Naive thymus-derived CD4-positive, alpha-beta T cell (primary cell): ENCODE measurements around the gene ZBP1. TPM values are rescaled to one million over a fixed set of nuclear protein-coding genes. Genes with fewer than 3 reads are reported as not detected.
A peak's percentile ranks its signal among the peaks of the same experiment; 100 is the strongest.

Experiments used
- ATAC-seq: fragments of 150-1000 bp; cut with Tn5 transposase; 2 replicates; pipeline ENCODE4 v1.10.0; 2021; ENCODE audit warnings: mild to moderate bottlenecking, moderate library complexity
- CTCF ChIA-PET: fragments of 350-600 bp; sonication (Branson Sonifier 250); formaldehyde crosslinking; loops from one replicate; lab custom pipeline; 2021; ENCODE audit warnings: antibody characterized with exemption; lab: Charles Lee
- POLR2A ChIA-PET: fragments of 350-600 bp; sonication (Branson Sonifier 250); formaldehyde crosslinking; loops from one replicate; lab custom pipeline; 2021; ENCODE audit warnings: antibody characterized with exemption, inconsistent platforms; lab: Charles Lee
- DNase-seq, 9 donors: peaks; one replicate each; pipeline versions ENCODE4 v3.0.0 to v3.0.0-alpha.2; 2020 to 2022; ENCODE audit warnings: mixed read lengths in 1 of 9
- H3K27ac ChIP-seq: one replicate; pipeline ENCODE4 v1.7.0; 2013; ENCODE audit warnings: mild to moderate bottlenecking, low read depth, low read length, moderate library complexity
- H3K27me3 ChIP-seq, 2 donors: one replicate each; pipeline ENCODE4 v1.7.0; 2013; ENCODE audit warnings: low read length in 2 of 2, mild to moderate bottlenecking in 2 of 2, moderate library complexity in 2 of 2; ENCODE audit not compliant: control insufficient read depth in 2 of 2, insufficient read depth in 2 of 2
- H3K36me3 ChIP-seq, 3 experiments: 1 replicate in 2 of 3; 2 replicates in 1 of 3; pipeline ENCODE4 v1.7.0; 2013; ENCODE audit warnings: low read length in 3 of 3, mild to moderate bottlenecking in 3 of 3, moderate library complexity in 1 of 3; ENCODE audit not compliant: insufficient read depth in 3 of 3, control insufficient read depth in 2 of 3
- H3K4me1 ChIP-seq, 2 donors: one replicate each; pipeline ENCODE4 v1.7.0; 2013; ENCODE audit warnings: low read length in 2 of 2, mild to moderate bottlenecking in 2 of 2, moderate library complexity in 1 of 2; ENCODE audit not compliant: control insufficient read depth in 2 of 2, insufficient read depth in 2 of 2
- H3K4me3 ChIP-seq: 2 replicates; pipeline ENCODE4 v1.7.0; 2013; ENCODE audit warnings: mild to moderate bottlenecking, low read length
- H3K9me3 ChIP-seq, 3 experiments: 1 replicate in 2 of 3; 2 replicates in 1 of 3; pipeline ENCODE4 v1.7.0; 2013; ENCODE audit warnings: low read length in 3 of 3; ENCODE audit not compliant: control insufficient read depth in 2 of 3
- H3K27ac Mint-ChIP-seq, 9 donors: one replicate each; pipeline ENCODE4 v1.8.0; 2020 to 2022; ENCODE audit warnings: mixed read lengths in 9 of 9, mild to moderate bottlenecking in 8 of 9, moderate library complexity in 5 of 9, inconsistent platforms in 2 of 9
- H3K27me3 Mint-ChIP-seq, 5 donors: one replicate each; pipeline ENCODE4 v1.8.0; 2021 to 2022; ENCODE audit warnings: mixed read lengths in 5 of 5, mild to moderate bottlenecking in 1 of 5
- H3K36me3 Mint-ChIP-seq, 5 donors: one replicate each; pipeline ENCODE4 v1.8.0; 2020 to 2022; ENCODE audit warnings: mixed read lengths in 5 of 5, mild to moderate bottlenecking in 3 of 5, inconsistent platforms in 1 of 5
- H3K4me1 Mint-ChIP-seq, 7 donors: one replicate each; pipeline ENCODE4 v1.8.0; 2020 to 2022; ENCODE audit warnings: mixed read lengths in 7 of 7, mild to moderate bottlenecking in 3 of 7, inconsistent platforms in 1 of 7
- H3K4me3 Mint-ChIP-seq, 10 donors: one replicate each; pipeline ENCODE4 v1.8.0; 2020 to 2022; ENCODE audit warnings: mild to moderate bottlenecking in 10 of 10, mixed read lengths in 10 of 10, moderate library complexity in 6 of 10, inconsistent platforms in 2 of 10
- H3K9me3 Mint-ChIP-seq, 11 donors: one replicate each; pipeline ENCODE4 v1.8.0; 2020 to 2022; ENCODE audit warnings: mixed read lengths in 11 of 11, mild to moderate bottlenecking in 4 of 11, inconsistent platforms in 1 of 11, moderate library complexity in 1 of 11
- intact Hi-C, 2 donors: fragments of 100-400 bp; cut with micrococcal nuclease; formaldehyde crosslinking; loops; one replicate each; pipeline ENCODE4 v1.15.1; 2023
- polyA plus RNA-seq, 2 donors: library from polyadenylated mRNA; unstranded; fragments of 300-500 nt; fragmentation: Illumina TruSeq; gene quantifications; one replicate each; pipeline ENCODE4 v1.2.3, GENCODE V29; 2021
- total RNA-seq, 6 experiments: library from RNA in 5 of 6; stranded (reverse) in 5 of 6; gene quantifications; 1 replicate in 5 of 6; 2 replicates in 1 of 6; pipeline ENCODE4 v1.2.3 and lab custom pipeline; 2021 to 2026

Gene ZBP1
- total and polyA plus RNA-seq, 7 experiments from 2014 or later, result 5.9 to 27.9 (median 10.4) TPM

GRCh38 chr20:57666106-57666833 is 46.0 kb upstream of the ZBP1 start:
- Mint-ChIP-seq H3K27me3 (peaks cover 0 to 4% (median 0%) of the 10 kb centered on the region in 5 donors), H3K36me3 (no peaks in the 10 kb centered on the region), H3K4me1 (peaks cover 0 to 5% (median 0%) of the 10 kb centered on the region in 7 donors), H3K27ac (peak overlapping the region in 2 of 9 donors; percentile 15 to 16), H3K9me3 (no peaks in the 10 kb centered on the region), H3K4me3 (no peak overlapping the region)
- DNase-seq (no peak), ATAC-seq (no peak)
- POLR2A ChIA-PET, result no interaction called here
- CTCF ChIA-PET, result no interaction called here
- Histone ChIP-seq H3K27me3 (no peaks in the 10 kb centered on the region), H3K27ac (no peak overlapping the region), H3K4me1 (no peaks in the 10 kb centered on the region), H3K36me3 (no peaks in the 10 kb centered on the region), H3K4me3 (no peak overlapping the region), H3K9me3 (no peaks in the 10 kb centered on the region)
- intact Hi-C loops, result no loop called here

- DNase-seq, result no peak
- ChIA-PET CTCF (interaction anchor here (0.7 kb wide), 1 partner anchor 69 kb away, joined by 3 read pairs; no protein-coding TSS in a partner anchor), POLR2A (no interaction called here)
- peak overlapping the region in 3 of 9 donors; percentile 15 to 32 (median 30) for H3K27ac Mint-ChIP-seq
- peaks cover 0 to 2% (median 0%) of the 10 kb centered on the region in 11 donors for H3K9me3 Mint-ChIP-seq
- no peak overlapping the region for H3K4me3 ChIP-seq
- H3K4me1 Mint-ChIP-seq, result peaks cover 0 to 8% (median 0%) of the 10 kb centered on the region in 7 donors
- no peak overlapping the region for H3K4me3 Mint-ChIP-seq
- no peaks in the 10 kb centered on the region for H3K36me3 ChIP-seq
- intact Hi-C loops, result no loop called here
- no peak for ATAC-seq
- no peaks in the 10 kb centered on the region for H3K27me3 ChIP-seq
- H3K27ac ChIP-seq, result no peak overlapping the region
- H3K36me3 Mint-ChIP-seq, result no peaks in the 10 kb centered on the region
- H3K27me3 Mint-ChIP-seq, result no peaks in the 10 kb centered on the region
- H3K4me1 ChIP-seq, result no peaks in the 10 kb centered on the region
- no peaks in the 10 kb centered on the region for H3K9me3 ChIP-seq
Observed at GRCh38 chr20:57665589-57665971, 45.4 kb upstream of the ZBP1 start.

DNA sequence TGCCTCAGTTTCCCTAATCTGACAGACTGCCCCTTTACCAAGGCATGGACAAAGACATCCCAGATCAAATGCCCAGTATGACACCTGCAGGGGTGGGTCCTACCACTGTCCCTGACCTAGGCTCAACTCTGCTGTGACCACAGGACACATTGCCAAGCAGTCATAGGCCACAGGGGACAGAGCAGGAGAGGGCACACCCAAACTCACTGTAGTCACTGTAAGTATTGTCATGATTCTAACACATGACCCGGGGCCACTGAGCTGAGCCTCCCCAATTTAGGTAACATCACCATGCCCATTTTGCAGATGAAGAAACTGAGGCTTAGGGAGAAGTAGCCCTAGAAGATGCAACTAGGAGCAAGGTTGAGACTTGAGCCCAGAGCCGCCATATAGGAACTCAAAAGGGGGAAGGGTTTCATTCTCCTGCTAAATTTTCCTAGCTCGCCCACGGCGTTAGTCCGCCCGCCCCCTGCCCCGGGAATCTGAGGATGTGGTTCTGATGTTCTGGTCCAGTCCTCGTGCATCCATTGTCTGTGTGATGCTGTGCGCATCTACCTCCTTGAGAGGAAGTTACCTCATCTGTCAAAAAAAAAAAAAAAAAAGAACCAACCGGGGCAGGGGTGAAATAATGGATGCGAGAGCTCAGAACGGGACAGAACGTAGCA is 44.8 kb upstream of the ZBP1 start:
- H3K4me3 ChIP-seq, result no peak overlapping the region
- no peak overlapping the region for H3K27ac ChIP-seq
- ATAC-seq, result no peak
- H3K9me3 Mint-ChIP-seq, result peaks cover 0 to 7% (median 0%) of the 10 kb centered on the region in 11 donors
- intact Hi-C loops, result no loop called here
- no peaks in the 10 kb centered on the region for H3K27me3 Mint-ChIP-seq
- H3K4me1 ChIP-seq, result no peaks in the 10 kb centered on the region
- H3K4me1 Mint-ChIP-seq, result peaks cover 0 to 13% (median 0%) of the 10 kb centered on the region in 7 donors
- ChIA-PET CTCF (interaction anchor here (0.7 kb wide), 1 partner anchor 69 kb away, joined by 3 read pairs; no protein-coding TSS in a partner anchor), POLR2A (no interaction called here)
- H3K36me3 Mint-ChIP-seq, result no peaks in the 10 kb centered on the region
- H3K27ac Mint-ChIP-seq, result peak overlapping the region in 2 of 9 donors; percentile 30 to 32
- DNase-seq, result no peak
- no peak overlapping the region for H3K4me3 Mint-ChIP-seq
- H3K27me3 ChIP-seq, result no peaks in the 10 kb centered on the region
- no peaks in the 10 kb centered on the region for H3K9me3 ChIP-seq
- H3K36me3 ChIP-seq, result no peaks in the 10 kb centered on the region

DNA sequence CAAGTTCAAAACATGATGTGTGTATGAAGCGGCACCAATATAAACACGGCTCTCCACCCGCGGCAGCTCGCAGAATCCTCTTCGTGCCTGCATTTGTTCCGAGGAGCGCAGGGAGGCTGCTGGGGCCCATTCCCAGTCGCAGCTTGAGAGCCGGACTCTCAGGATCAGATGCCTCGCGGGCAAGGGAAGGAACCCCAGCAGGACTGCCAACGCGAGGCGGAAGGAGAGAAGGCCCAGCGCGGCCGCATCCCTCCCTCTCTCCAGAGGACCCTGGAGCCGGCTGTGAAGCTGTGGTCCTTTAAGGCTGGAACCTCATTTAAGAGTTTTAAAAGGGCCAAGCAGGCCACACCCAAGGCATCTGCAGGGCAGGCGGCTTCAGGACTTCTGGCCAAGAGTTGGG is 44.2 kb upstream of the ZBP1 start:
- no peak overlapping the region for H3K27ac ChIP-seq
- ChIA-PET CTCF (no interaction called here), POLR2A (no interaction called here)
- H3K4me3 ChIP-seq, result no peak overlapping the region
- H3K9me3 ChIP-seq, result no peaks in the 10 kb centered on the region
- DNase-seq (no peak), ATAC-seq (no peak)
- no peaks in the 10 kb centered on the region for H3K36me3 Mint-ChIP-seq
- H3K27ac Mint-ChIP-seq, result no peak overlapping the region
- no peaks in the 10 kb centered on the region for H3K36me3 ChIP-seq
- intact Hi-C loops, result no loop called here
- no peaks in the 10 kb centered on the region for H3K27me3 ChIP-seq
- no peaks in the 10 kb centered on the region for H3K27me3 Mint-ChIP-seq
- no peaks in the 10 kb centered on the region for H3K4me1 ChIP-seq
- H3K4me3 Mint-ChIP-seq, result no peak overlapping the region
- peaks cover 0 to 16% (median under 1%) of the 10 kb centered on the region in 7 donors for H3K4me1 Mint-ChIP-seq
- H3K9me3 Mint-ChIP-seq, result peaks cover 0 to 7% (median 0%) of the 10 kb centered on the region in 11 donors

DNA sequence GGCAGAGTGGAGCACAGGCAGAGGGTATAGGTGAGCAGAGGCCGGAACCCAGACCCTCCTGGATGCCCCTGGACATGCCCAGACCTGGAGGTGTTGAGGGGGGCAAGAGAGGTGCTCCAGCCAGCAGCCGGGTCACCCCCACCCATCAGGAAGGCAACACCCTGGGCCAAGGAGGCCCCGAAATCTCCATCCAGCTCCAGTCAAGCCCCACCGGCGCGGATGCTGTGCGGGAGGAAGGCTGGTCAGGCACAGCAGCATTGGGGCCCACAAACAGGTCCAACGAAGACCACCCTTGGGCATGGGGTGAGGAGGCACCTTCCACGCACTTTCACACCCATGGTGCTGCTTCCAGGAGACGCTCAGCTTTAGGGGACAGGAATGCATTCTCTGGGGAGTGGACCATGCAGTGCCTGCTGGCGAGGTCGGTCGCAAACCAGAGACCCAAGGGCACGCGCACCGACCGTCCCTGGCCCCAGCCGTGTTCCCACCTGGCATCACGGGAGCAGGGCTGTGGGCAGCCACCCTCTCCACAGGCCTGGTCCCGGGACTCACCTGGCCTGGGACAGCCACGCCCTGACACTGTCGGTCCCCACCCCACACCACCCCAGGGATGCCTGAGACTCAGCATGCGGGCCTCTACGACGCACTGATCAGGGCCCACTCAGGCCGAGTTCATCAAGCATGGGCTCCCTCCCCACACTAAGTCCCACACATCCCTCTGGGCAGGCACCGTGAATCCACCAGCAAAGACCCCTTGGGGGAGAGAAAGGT is 43.6 kb upstream of the ZBP1 start:
- Histone ChIP-seq H3K27me3 (no peaks in the 10 kb centered on the region), H3K36me3 (no peaks in the 10 kb centered on the region), H3K9me3 (no peaks in the 10 kb centered on the region), H3K4me1 (no peaks in the 10 kb centered on the region), H3K4me3 (no peak overlapping the region), H3K27ac (no peak overlapping the region)
- ChIA-PET CTCF (no interaction called here), POLR2A (no interaction called here)
- Mint-ChIP-seq H3K4me3 (no peak overlapping the region), H3K27ac (no peak overlapping the region), H3K27me3 (no peaks in the 10 kb centered on the region), H3K36me3 (no peaks in the 10 kb centered on the region), H3K9me3 (peaks cover 0 to 7% (median 0%) of the 10 kb centered on the region in 11 donors), H3K4me1 (peaks cover 0 to 21% (median 5%) of the 10 kb centered on the region in 7 donors)
- ATAC-seq (no peak), DNase-seq (no peak)
- intact Hi-C loops, result no loop called here

DNA sequence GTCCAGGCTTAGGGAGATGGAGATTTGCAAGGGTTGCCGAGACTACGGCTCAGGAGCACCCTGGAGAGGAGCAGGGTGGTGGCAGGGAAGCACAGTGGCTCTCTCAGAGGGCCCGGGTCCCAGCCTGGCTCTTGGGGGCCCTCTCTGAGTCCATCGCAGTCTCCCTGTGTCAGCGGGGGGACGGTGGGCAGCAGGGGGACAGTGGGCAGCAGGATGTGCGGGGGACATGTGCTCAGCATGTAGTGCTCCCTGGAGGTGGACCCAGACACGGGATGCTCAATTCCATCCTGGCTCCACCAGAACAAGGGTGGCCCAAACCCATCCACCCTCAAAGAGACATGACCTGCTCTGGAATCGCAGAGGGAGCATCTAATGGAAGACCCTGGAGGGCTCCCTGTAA is 43.0 kb upstream of the ZBP1 start:
- H3K36me3 ChIP-seq, result no peaks in the 10 kb centered on the region
- POLR2A ChIA-PET, result no interaction called here

More for the DNA sequence above, 43.0 kb upstream of the ZBP1 start:
- no peaks in the 10 kb centered on the region for H3K27me3 Mint-ChIP-seq
- H3K4me1 Mint-ChIP-seq, result peaks cover 2 to 24% (median 9%) of the 10 kb centered on the region in 7 donors
- peaks cover under 1 to 4% of the 10 kb centered on the region in 2 donors for H3K4me1 ChIP-seq
- CTCF ChIA-PET, result no interaction called here
- H3K27ac Mint-ChIP-seq, result peak overlapping the region in 1 of 9 donors; percentile 62
- H3K27ac ChIP-seq, result no peak overlapping the region
- no peak overlapping the region for H3K4me3 ChIP-seq
- no peaks in the 10 kb centered on the region for H3K9me3 ChIP-seq
- ATAC-seq, result no peak
- no peaks in the 10 kb centered on the region for H3K36me3 Mint-ChIP-seq
- intact Hi-C loops, result no loop called here
- H3K9me3 Mint-ChIP-seq, result peaks cover 0 to 7% (median 0%) of the 10 kb centered on the region in 11 donors
- no peak for DNase-seq
- H3K27me3 ChIP-seq, result no peaks in the 10 kb centered on the region
- H3K4me3 Mint-ChIP-seq, result no peak overlapping the region
